ENCODE measurements around the gene PRSS3. TPM values are rescaled to one million over a fixed set of nuclear protein-coding genes. Genes with fewer than 3 reads are reported as not detected.
A peak's percentile ranks its signal among the peaks of the same experiment; 100 is the strongest.

The PRSS3 gene
- total RNA-seq, 1 experiment from 2014 or later, result 1.8 TPM

DNA sequence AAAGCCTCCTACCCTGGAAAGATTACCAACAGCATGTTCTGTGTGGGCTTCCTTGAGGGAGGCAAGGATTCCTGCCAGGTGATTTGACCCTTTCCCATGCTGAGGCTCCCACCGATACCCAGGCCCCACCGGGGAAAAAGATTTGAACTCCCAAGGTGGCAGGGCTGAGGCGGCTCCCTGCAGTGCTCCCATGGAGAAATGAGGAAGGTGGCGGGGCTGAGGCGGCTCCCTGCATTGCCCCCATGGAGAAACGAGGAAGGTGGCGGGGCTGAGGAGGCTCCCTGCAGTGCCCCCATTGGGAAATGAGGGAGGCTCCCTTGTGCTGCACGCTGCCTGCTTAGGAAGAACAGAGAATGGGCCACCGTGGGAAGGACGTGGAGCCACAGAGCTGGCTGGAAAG, 3.2 kb downstream of the PRSS3 start:
- TF ChIP-seq SP1 (CRISPR knock-in tag; conservative IDR thresholded peaks at IDR 0.05), result no peak
- TF ChIP-seq NR2C2 (CRISPR knock-in tag; IDR thresholded peaks at IDR 0.05), result no peak
- TF ChIP-seq ZNF423 (CRISPR knock-in tag; IDR thresholded peaks at IDR 0.05), result peak; percentile 82
- DNase-seq (ENCODE audit: low spot score) (no peak), ATAC-seq (no peak)
- Mint-ChIP-seq H3K27ac (no peak overlapping the region), H3K36me3 (peaks cover 6% of the 10 kb centered on the region; the same call in 1 of the 2 replicates), H3K4me1 (peaks cover 13% of the 10 kb centered on the region), H3K4me3 (no peak overlapping the region), H3K9me3 (peaks cover 13% of the 10 kb centered on the region), H3K27me3 (ENCODE audit: low read depth) (peaks cover 5% of the 10 kb centered on the region)
- ChIA-PET CTCF (interaction anchor here (1.0 to 5.0 kb wide), 2 partner anchors 15 to 19 kb away, joined by 3 to 27 read pairs; no protein-coding TSS in a partner anchor), POLR2A (no interaction called here)

DNA sequence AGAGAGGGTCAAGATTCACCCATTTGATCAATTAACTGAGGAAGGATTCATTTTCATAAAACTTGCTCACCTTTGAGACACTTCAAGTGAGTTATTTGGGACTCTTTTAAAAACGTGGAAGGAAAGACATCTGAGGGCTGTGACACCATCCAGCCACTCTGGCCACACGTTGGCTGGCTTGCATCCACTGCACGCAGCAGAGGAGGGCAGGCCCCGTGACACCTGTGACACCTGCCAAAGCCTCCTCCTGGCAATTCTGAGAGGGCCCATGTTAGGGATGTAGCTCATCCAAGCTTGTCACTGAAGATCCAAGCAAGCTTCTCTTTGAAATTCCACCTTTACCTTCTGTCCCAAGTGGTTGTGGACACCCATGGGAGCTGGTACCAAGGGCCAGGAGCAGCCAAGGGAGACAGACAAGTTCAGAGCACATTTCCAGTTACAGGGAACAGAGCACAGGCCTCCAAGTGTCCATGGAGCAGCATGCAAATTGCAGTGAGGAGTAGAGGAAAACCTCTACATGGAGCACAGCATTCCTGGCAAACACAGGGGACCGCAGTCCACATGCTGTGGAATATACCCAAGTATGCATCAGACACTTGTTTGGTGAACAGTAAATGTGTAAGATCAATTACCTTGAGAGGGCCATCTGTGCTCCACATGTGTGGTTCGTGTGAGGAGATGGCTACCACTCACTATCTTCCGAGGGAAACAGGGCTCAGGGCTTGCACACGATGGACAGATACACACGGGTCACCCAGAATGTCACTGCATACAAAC, 4.8 kb downstream of the PRSS3 start:
- DNase-seq (ENCODE audit: low spot score) (no peak), ATAC-seq (no peak)
- Mint-ChIP-seq H3K27ac (no peak overlapping the region), H3K9me3 (peaks cover 13% of the 10 kb centered on the region), H3K36me3 (peaks cover 6% of the 10 kb centered on the region; the same call in 1 of the 2 replicates), H3K4me1 (peaks cover 13% of the 10 kb centered on the region), H3K27me3 (ENCODE audit: low read depth) (peaks cover 5% of the 10 kb centered on the region), H3K4me3 (no peak overlapping the region)
- POLR2A ChIA-PET, result no interaction called here
- TF ChIP-seq ZNF219 (CRISPR knock-in tag; IDR thresholded peaks at IDR 0.05; ENCODE audit: borderline replicate concordance), result no peak
- CTCF ChIA-PET, result interaction anchor here (5.0 kb wide), 1 partner anchor 21 kb away, joined by 27 read pairs; no protein-coding TSS in a partner anchor

GRCh38 chr9:33800886-33801285, 5.5 kb downstream of the PRSS3 start:
- Mint-ChIP-seq H3K4me3 (no peak overlapping the region), H3K27ac (no peak overlapping the region), H3K9me3 (peaks cover 13% of the 10 kb centered on the region), H3K36me3 (peaks cover 6% of the 10 kb centered on the region; the same call in 1 of the 2 replicates), H3K4me1 (peaks cover 10% of the 10 kb centered on the region), H3K27me3 (ENCODE audit: low read depth) (peaks cover 3% of the 10 kb centered on the region; the same call in 1 of the 2 replicates)
- ChIA-PET POLR2A (no interaction called here), CTCF (no interaction called here)
- no peak for DNase-seq (ENCODE audit: low spot score)
- no peak for ATAC-seq
- no peak for TF ChIP-seq ZNF232 (CRISPR knock-in tag; IDR thresholded peaks at IDR 0.05)
- TF ChIP-seq ETV6 (CRISPR knock-in tag; IDR thresholded peaks at IDR 0.05), result no peak
- no peak for TF ChIP-seq FOXP1 (CRISPR knock-in tag; IDR thresholded peaks at IDR 0.05; ENCODE audit: borderline replicate concordance)
- TF ChIP-seq, protein P1, sequence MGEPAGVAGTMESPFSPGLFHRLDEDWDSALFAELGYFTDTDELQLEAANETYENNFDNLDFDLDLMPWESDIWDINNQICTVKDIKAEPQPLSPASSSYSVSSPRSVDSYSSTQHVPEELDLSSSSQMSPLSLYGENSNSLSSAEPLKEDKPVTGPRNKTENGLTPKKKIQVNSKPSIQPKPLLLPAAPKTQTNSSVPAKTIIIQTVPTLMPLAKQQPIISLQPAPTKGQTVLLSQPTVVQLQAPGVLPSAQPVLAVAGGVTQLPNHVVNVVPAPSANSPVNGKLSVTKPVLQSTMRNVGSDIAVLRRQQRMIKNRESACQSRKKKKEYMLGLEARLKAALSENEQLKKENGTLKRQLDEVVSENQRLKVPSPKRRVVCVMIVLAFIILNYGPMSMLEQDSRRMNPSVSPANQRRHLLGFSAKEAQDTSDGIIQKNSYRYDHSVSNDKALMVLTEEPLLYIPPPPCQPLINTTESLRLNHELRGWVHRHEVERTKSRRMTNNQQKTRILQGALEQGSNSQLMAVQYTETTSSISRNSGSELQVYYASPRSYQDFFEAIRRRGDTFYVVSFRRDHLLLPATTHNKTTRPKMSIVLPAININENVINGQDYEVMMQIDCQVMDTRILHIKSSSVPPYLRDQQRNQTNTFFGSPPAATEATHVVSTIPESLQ (CRISPR knock-in tag; IDR thresholded peaks at IDR 0.05), result no peak
- no peak for TF ChIP-seq E2F4 (CRISPR knock-in tag; IDR thresholded peaks at IDR 0.05; ENCODE audit: borderline replicate concordance, low read depth)
- TF ChIP-seq FOXK1 (CRISPR knock-in tag; IDR thresholded peaks at IDR 0.05), result no peak
- no peak for TF ChIP-seq ZNF121 (CRISPR knock-in tag; IDR thresholded peaks at IDR 0.05)
- TF ChIP-seq, protein P2, sequence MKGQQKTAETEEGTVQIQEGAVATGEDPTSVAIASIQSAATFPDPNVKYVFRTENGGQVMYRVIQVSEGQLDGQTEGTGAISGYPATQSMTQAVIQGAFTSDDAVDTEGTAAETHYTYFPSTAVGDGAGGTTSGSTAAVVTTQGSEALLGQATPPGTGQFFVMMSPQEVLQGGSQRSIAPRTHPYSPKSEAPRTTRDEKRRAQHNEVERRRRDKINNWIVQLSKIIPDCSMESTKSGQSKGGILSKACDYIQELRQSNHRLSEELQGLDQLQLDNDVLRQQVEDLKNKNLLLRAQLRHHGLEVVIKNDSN (CRISPR knock-in tag; IDR thresholded peaks at IDR 0.05), result no peak
- TF ChIP-seq, protein P3, sequence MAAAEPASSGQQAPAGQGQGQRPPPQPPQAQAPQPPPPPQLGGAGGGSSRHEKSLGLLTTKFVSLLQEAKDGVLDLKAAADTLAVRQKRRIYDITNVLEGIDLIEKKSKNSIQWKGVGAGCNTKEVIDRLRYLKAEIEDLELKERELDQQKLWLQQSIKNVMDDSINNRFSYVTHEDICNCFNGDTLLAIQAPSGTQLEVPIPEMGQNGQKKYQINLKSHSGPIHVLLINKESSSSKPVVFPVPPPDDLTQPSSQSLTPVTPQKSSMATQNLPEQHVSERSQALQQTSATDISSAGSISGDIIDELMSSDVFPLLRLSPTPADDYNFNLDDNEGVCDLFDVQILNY (CRISPR knock-in tag; IDR thresholded peaks at IDR 0.05), result no peak
- TF ChIP-seq CDX4 (CRISPR knock-in tag; IDR thresholded peaks at IDR 0.05; ENCODE audit: borderline replicate concordance), result no peak
- TF ChIP-seq ZMAT4 (CRISPR knock-in tag; IDR thresholded peaks at IDR 0.05), result no peak
- TF ChIP-seq, protein P4, sequence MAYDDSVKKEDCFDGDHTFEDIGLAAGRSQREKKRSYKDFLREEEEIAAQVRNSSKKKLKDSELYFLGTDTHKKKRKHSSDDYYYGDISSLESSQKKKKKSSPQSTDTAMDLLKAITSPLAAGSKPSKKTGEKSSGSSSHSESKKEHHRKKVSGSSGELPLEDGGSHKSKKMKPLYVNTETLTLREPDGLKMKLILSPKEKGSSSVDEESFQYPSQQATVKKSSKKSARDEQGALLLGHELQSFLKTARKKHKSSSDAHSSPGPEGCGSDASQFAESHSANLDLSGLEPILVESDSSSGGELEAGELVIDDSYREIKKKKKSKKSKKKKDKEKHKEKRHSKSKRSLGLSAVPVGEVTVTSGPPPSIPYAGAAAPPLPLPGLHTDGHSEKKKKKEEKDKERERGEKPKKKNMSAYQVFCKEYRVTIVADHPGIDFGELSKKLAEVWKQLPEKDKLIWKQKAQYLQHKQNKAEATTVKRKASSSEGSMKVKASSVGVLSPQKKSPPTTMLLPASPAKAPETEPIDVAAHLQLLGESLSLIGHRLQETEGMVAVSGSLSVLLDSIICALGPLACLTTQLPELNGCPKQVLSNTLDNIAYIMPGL (CRISPR knock-in tag; IDR thresholded peaks at IDR 0.05), result no peak
- no peak for TF ChIP-seq PREB (CRISPR knock-in tag; IDR thresholded peaks at IDR 0.05; ENCODE audit: borderline replicate concordance)
- TF ChIP-seq, protein P5, sequence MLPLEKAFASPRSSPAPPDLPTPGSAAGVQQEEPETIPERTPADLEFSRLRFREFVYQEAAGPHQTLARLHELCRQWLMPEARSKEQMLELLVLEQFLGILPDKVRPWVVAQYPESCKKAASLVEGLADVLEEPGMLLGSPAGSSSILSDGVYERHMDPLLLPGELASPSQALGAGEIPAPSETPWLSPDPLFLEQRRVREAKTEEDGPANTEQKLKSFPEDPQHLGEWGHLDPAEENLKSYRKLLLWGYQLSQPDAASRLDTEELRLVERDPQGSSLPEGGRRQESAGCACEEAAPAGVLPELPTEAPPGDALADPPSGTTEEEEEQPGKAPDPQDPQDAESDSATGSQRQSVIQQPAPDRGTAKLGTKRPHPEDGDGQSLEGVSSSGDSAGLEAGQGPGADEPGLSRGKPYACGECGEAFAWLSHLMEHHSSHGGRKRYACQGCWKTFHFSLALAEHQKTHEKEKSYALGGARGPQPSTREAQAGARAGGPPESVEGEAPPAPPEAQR (CRISPR knock-in tag; IDR thresholded peaks at IDR 0.05), result no peak

Measured in WTC11 (cell line).